H9 (cell line): Measurements from ENCODE around the gene TMEM106A. TPM values are rescaled to one million over a fixed set of nuclear protein-coding genes. Genes with fewer than 3 reads are reported as not detected.

Experiments used
- DNase-seq: peaks from one replicate; pipeline ENCODE4 v3.0.0-alpha.2; 2017
- H2AFZ ChIP-seq: one replicate; pipeline ENCODE4 v1.6.1; 2013; ENCODE audit warnings: mild to moderate bottlenecking, low read length, control low read depth, moderate library complexity
- H2AK5ac ChIP-seq: 2 replicates; pipeline ENCODE4 v1.6.1; 2013; ENCODE audit warnings: low read length, control low read depth, mixed read lengths; ENCODE audit not compliant: insufficient read length
- H2BK120ac ChIP-seq: one replicate; pipeline ENCODE4 v1.6.1; 2013; ENCODE audit warnings: low read depth, mild to moderate bottlenecking, low read length, control low read depth, inconsistent platforms; ENCODE audit not compliant: poor library complexity, severe bottlenecking
- H2BK12ac ChIP-seq: 2 replicates; pipeline ENCODE4 v1.6.1; 2013; ENCODE audit warnings: low read length, control low read depth, mixed read lengths, low read depth; ENCODE audit not compliant: insufficient read length
- H2BK15ac ChIP-seq: 2 replicates; pipeline ENCODE4 v1.6.1; 2013; ENCODE audit warnings: low read depth, low read length, control low read depth
- H2BK20ac ChIP-seq: one replicate; pipeline ENCODE4 v1.6.1; 2013; ENCODE audit warnings: low read depth, mild to moderate bottlenecking, low read length, control low read depth, inconsistent platforms; ENCODE audit not compliant: poor library complexity, severe bottlenecking
- H2BK5ac ChIP-seq: 2 replicates; pipeline ENCODE4 v1.6.1; 2013; ENCODE audit warnings: low read length, control low read depth, mixed read lengths; ENCODE audit not compliant: insufficient read length
- H3K14ac ChIP-seq: 2 replicates; pipeline ENCODE4 v1.6.1; 2013; ENCODE audit warnings: low read length, control low read depth; ENCODE audit not compliant: insufficient read depth
- H3K18ac ChIP-seq: 2 replicates; pipeline ENCODE4 v1.6.1; 2013; ENCODE audit warnings: low read depth, mild to moderate bottlenecking, mixed read lengths, low read length, control low read depth; ENCODE audit not compliant: insufficient read length
- H3K23ac ChIP-seq: 2 replicates; pipeline ENCODE4 v1.6.1; 2013; ENCODE audit warnings: low read length, control low read depth, mixed read lengths, low read depth; ENCODE audit not compliant: insufficient read length
- H3K23me2 ChIP-seq: 2 replicates; pipeline ENCODE4 v1.6.1; 2013; ENCODE audit warnings: low read depth, mild to moderate bottlenecking, mixed read lengths, low read length, control low read depth; ENCODE audit not compliant: insufficient read length, poor library complexity, severe bottlenecking
- H3K27ac ChIP-seq: 2 replicates; pipeline ENCODE4 v1.5.1; 2013; ENCODE audit warnings: low read length, control low read depth, mixed read lengths, low read depth; ENCODE audit not compliant: insufficient read length
- H3K27me3 ChIP-seq: 2 replicates; pipeline ENCODE4 v1.6.1; 2013; ENCODE audit warnings: low read length, control low read depth, inconsistent platforms; ENCODE audit not compliant: insufficient read depth
- H3K4ac ChIP-seq: 2 replicates; pipeline ENCODE4 v1.6.1; 2013; ENCODE audit warnings: low read depth, mild to moderate bottlenecking, control low read depth, inconsistent platforms, low read length, moderate library complexity
- H3K4me1 ChIP-seq: 2 replicates; pipeline ENCODE4 v1.6.1; 2013; ENCODE audit warnings: low read length, control low read depth, inconsistent platforms; ENCODE audit not compliant: insufficient read depth
- H3K4me2 ChIP-seq: 2 replicates; pipeline ENCODE4 v1.6.1; 2013; ENCODE audit warnings: low read length, control low read depth, mixed read lengths; ENCODE audit not compliant: insufficient read length, insufficient read depth
- H3K56ac ChIP-seq: 2 replicates; pipeline ENCODE4 v1.6.1; 2013; ENCODE audit warnings: low read depth, mild to moderate bottlenecking, mixed read lengths, low read length, control low read depth; ENCODE audit not compliant: insufficient read length
- H3K79me1 ChIP-seq: 2 replicates; pipeline ENCODE4 v1.6.1; 2013; ENCODE audit warnings: low read depth, mild to moderate bottlenecking, moderate library complexity, low read length, control low read depth, inconsistent platforms; ENCODE audit not compliant: insufficient read depth, poor library complexity, severe bottlenecking
- H3K79me2 ChIP-seq: 2 replicates; pipeline ENCODE4 v1.6.1; 2013; ENCODE audit warnings: low read length, control low read depth, inconsistent platforms; ENCODE audit not compliant: insufficient read depth
- H3K9ac ChIP-seq: 2 replicates; pipeline ENCODE4 v1.6.1; 2013; ENCODE audit warnings: low read length, control low read depth, mixed read lengths; ENCODE audit not compliant: insufficient read length; ENCODE audit errors: extremely low read depth
- H3K9me3 ChIP-seq: one replicate; pipeline ENCODE4 v1.6.1; 2013; ENCODE audit warnings: low read depth, low read length, inconsistent platforms; ENCODE audit not compliant: control insufficient read depth
- H3T11ph ChIP-seq: one replicate; pipeline ENCODE4 v1.6.1; 2013; ENCODE audit warnings: mild to moderate bottlenecking, low read length, control low read depth, inconsistent platforms
- H4K20me1 ChIP-seq: one replicate; pipeline ENCODE4 v1.6.1; 2013; ENCODE audit not compliant: control insufficient read depth, insufficient read length, insufficient read depth
- H4K5ac ChIP-seq: 2 replicates; pipeline ENCODE4 v1.6.1; 2013; ENCODE audit warnings: low read depth, mild to moderate bottlenecking, mixed read lengths, low read length, control low read depth; ENCODE audit not compliant: insufficient read length
- H4K8ac ChIP-seq: replicated peaks from 2 replicates; pipeline ENCODE4 v1.6.1; 2013; ENCODE audit warnings: low read length, control low read depth, mixed read lengths, low read depth; ENCODE audit not compliant: insufficient read length
- H4K91ac ChIP-seq: 2 replicates; pipeline ENCODE4 v1.6.1; 2013; ENCODE audit warnings: low read depth, mild to moderate bottlenecking, moderate library complexity, mixed read lengths, low read length, control low read depth; ENCODE audit not compliant: insufficient read length
- H3K27ac Mint-ChIP-seq, 3 experiments: 2 replicates in 2 of 3; 3 replicates in 1 of 3; pipeline ENCODE4 v1.8.0; 2020 to 2021; ENCODE audit warnings: mixed read lengths in 3 of 3, mild to moderate bottlenecking in 1 of 3, moderate library complexity in 1 of 3
- H3K27me3 Mint-ChIP-seq: 2 replicates; pipeline ENCODE4 v1.8.0; 2021; ENCODE audit warnings: low read depth, mild to moderate bottlenecking, moderate library complexity, mixed read lengths
- H3K36me3 Mint-ChIP-seq, 3 experiments: 2 replicates in 2 of 3; 3 replicates in 1 of 3; pipeline ENCODE4 v1.8.0; 2020 to 2021; ENCODE audit warnings: low read depth in 3 of 3, mixed read lengths in 3 of 3; ENCODE audit not compliant: insufficient read depth in 1 of 3
- H3K4me1 Mint-ChIP-seq, 2 experiments: 2 replicates each; pipeline ENCODE4 v1.8.0; 2020; ENCODE audit warnings: mixed read lengths in 2 of 2
- H3K4me3 Mint-ChIP-seq, 2 experiments: 2 replicates in 1 of 2; 3 replicates in 1 of 2; pipeline ENCODE4 v1.8.0; 2020 to 2021; ENCODE audit warnings: mild to moderate bottlenecking in 2 of 2, mixed read lengths in 2 of 2, moderate library complexity in 1 of 2
- H3K9me3 Mint-ChIP-seq, 2 experiments: 2 replicates in 1 of 2; 3 replicates in 1 of 2; pipeline ENCODE4 v1.8.0; 2020; ENCODE audit warnings: mild to moderate bottlenecking in 2 of 2, mixed read lengths in 2 of 2, moderate library complexity in 1 of 2
- WGBS: extraction: QIAGEN DNeasy Blood & Tissue Kit; methylation state at CpG from one replicate; pipeline ENCODE4 v1.1.7; 2013; ENCODE audit warnings: missing lambda C conversion rate, low lambda C conversion rate, mixed read lengths; ENCODE audit not compliant: insufficient read length; ENCODE audit errors: extremely low coverage; 5-methylcytosine and 5-hydroxymethylcytosine counted together
- total RNA-seq: library from RNA; stranded (reverse); gene quantifications from 2 replicates; pipeline ENCODE4 v1.2.1, GENCODE V29; 2021
- TF ChIP-seq, protein P1 (sequence below): fragments of 200-600 bp; sonication (generic); conservative IDR thresholded peaks from 3 replicates; pipeline ENCODE4 v1.8.0; 2021; ENCODE audit warnings: antibody characterized with exemption, mild to moderate bottlenecking

The TMEM106A gene
- total RNA-seq, 1 experiment from 2014 or later = 3.7 TPM

DNA sequence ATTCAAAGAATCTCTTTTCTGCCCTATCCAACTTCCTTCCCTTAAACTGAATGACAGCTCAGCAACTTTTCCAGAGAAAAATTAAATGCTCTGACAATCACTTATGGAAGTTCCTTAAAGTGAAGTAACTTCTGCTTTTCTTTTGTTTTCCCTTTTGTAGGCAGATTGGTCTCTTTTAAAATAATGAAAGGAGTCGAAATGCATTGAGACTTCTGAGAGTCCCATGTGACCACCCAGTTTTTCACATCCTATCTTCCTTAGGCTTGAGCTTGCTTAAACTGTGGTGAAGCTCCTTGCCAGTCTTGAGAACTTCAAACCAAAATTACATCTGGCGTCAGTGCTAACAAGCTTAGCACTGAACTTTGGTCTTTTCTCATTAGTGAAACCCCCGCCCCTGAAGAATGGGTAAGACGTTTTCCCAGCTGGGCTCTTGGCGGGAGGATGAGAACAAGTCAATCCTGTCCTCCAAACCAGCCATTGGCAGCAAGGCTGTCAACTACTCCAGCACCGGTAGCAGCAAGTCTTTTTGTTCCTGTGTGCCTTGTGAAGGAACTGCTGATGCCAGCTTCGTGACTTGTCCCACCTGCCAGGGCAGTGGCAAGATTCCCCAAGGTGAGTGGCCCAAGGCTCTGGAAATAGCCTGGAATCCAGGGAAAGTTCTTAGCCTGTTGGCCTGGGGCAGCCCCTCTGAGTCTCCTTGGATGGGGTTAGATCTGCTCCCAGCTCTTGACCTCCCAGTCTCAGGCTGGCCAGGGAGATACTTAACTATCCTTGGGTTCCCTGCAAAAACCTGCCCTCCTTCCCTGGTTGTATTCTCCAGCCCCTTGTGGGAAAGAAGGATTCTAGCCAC is 1.2 kb downstream of the TMEM106A start:
- Histone ChIP-seq H2BK120ac (no peak overlapping the region), H3K4me2 (peak overlapping the region; percentile 70), H3K79me1 (no peaks in the 10 kb centered on the region), H3T11ph (no peak overlapping the region), H3K23me2 (peaks cover 7% of the 10 kb centered on the region), H3K9ac (no peak overlapping the region), H2BK20ac (no peak overlapping the region), H2BK15ac (no peak overlapping the region), H3K18ac (no peak overlapping the region), H3K56ac (no peak overlapping the region), H3K9me3 (no peaks in the 10 kb centered on the region), H3K4me1 (peaks cover 3% of the 10 kb centered on the region; the same call in 1 of the 2 replicates), H2AFZ (no peak overlapping the region), H3K23ac (no peak overlapping the region), H2BK5ac (no peak overlapping the region), H3K27ac (no peak overlapping the region), H3K79me2 (no peaks in the 10 kb centered on the region), H3K14ac (no peak overlapping the region), H3K27me3 (no peaks in the 10 kb centered on the region), H4K8ac (no peak overlapping the region), H2BK12ac (no peak overlapping the region), H2AK5ac (no peak overlapping the region), H3K4ac (no peak overlapping the region), H4K20me1 (no peaks in the 10 kb centered on the region), H4K91ac (no peak overlapping the region), H4K5ac (no peak overlapping the region)
- Mint-ChIP-seq H3K9me3 (no peaks in the 10 kb centered on the region), H3K4me3 (peak overlapping the region; percentile 91 to 95), H3K27ac (peak overlapping the region in 1 of 3 experiments; percentile 96; a peak in 1 of 7 replicates), H3K36me3 (peaks cover 1 to 16% (median 13%) of the 10 kb centered on the region in 3 experiments; a peak in 6 of 7 replicates), H3K4me1 (peaks cover 17 to 22% of the 10 kb centered on the region in 2 experiments), H3K27me3 (no peaks in the 10 kb centered on the region; the same call in 1 of the 2 replicates)
- no CpG with 5 or more reads among the region's 7 CpGs for WGBS
- DNase-seq = no peak
- TF ChIP-seq, protein P1, sequence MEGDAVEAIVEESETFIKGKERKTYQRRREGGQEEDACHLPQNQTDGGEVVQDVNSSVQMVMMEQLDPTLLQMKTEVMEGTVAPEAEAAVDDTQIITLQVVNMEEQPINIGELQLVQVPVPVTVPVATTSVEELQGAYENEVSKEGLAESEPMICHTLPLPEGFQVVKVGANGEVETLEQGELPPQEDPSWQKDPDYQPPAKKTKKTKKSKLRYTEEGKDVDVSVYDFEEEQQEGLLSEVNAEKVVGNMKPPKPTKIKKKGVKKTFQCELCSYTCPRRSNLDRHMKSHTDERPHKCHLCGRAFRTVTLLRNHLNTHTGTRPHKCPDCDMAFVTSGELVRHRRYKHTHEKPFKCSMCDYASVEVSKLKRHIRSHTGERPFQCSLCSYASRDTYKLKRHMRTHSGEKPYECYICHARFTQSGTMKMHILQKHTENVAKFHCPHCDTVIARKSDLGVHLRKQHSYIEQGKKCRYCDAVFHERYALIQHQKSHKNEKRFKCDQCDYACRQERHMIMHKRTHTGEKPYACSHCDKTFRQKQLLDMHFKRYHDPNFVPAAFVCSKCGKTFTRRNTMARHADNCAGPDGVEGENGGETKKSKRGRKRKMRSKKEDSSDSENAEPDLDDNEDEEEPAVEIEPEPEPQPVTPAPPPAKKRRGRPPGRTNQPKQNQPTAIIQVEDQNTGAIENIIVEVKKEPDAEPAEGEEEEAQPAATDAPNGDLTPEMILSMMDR = no peak
